GM23338 (cell line): ENCODE data around the gene CDHR5. TPM values are rescaled to one million over a fixed set of nuclear protein-coding genes. Genes with fewer than 3 reads are reported as not detected.

ENCODE experiments used
- ATAC-seq: fragments of 200-7000 bp; cut with Tn5 transposase; 3 replicates; pipeline ENCODE4 v1.9.1; 2020
- DNase-seq: peaks from one replicate; pipeline ENCODE4 v3.0.0-alpha.2; 2015; ENCODE audit warnings: low spot score
- H2AFZ ChIP-seq: fragments of 200-600 bp; sonication (generic); 2 replicates; pipeline ENCODE4 v1.8.0; 2016; ENCODE audit warnings: antibody characterized with exemption, mild to moderate bottlenecking, moderate library complexity
- H3F3A ChIP-seq: fragments of 200-600 bp; sonication (generic); replicated peaks from 2 replicates; pipeline ENCODE4 v1.8.0; 2017; ENCODE audit warnings: antibody characterized with exemption, mixed run types, low read depth
- H3K27ac ChIP-seq: fragments of 200-600 bp; sonication (generic); 2 replicates; pipeline ENCODE4 v1.6.1; 2016; ENCODE audit warnings: low read depth
- H3K27me3 ChIP-seq: fragments of 200-600 bp; sonication (generic); 2 replicates; pipeline ENCODE4 v1.8.0; 2016; ENCODE audit warnings: mild to moderate bottlenecking, mixed run types, moderate library complexity; ENCODE audit not compliant: insufficient read depth
- H3K36me3 ChIP-seq: fragments of 200-600 bp; sonication (generic); 2 replicates; pipeline ENCODE4 v1.8.0; 2016; ENCODE audit warnings: mild to moderate bottlenecking; ENCODE audit not compliant: insufficient read depth
- H3K4me1 ChIP-seq: fragments of 200-600 bp; sonication (generic); 2 replicates; pipeline ENCODE4 v1.8.0; 2016; ENCODE audit warnings: mild to moderate bottlenecking, moderate library complexity; ENCODE audit not compliant: insufficient read depth
- H3K4me2 ChIP-seq: fragments of 200-600 bp; sonication (generic); 2 replicates; pipeline ENCODE4 v1.7.1; 2017; ENCODE audit warnings: mixed run types
- H3K4me3 ChIP-seq: fragments of 200-600 bp; sonication (generic); 2 replicates; pipeline ENCODE4 v1.6.1; 2016; ENCODE audit warnings: mixed run types
- H3K79me2 ChIP-seq: fragments of 200-600 bp; sonication (generic); replicated peaks from 2 replicates; pipeline ENCODE4 v1.8.0; 2017; ENCODE audit warnings: mild to moderate bottlenecking; ENCODE audit not compliant: insufficient read depth
- H3K9me2 ChIP-seq: fragments of 200-600 bp; sonication (generic); 2 replicates; pipeline ENCODE4 v1.8.0; 2017; ENCODE audit not compliant: insufficient read depth
- H4K20me1 ChIP-seq: fragments of 200-600 bp; sonication (generic); replicated peaks from 2 replicates; pipeline ENCODE4 v1.8.0; 2017; ENCODE audit warnings: mild to moderate bottlenecking; ENCODE audit not compliant: insufficient read depth
- H3K27ac Mint-ChIP-seq: 2 replicates; pipeline ENCODE4 v1.8.0; 2020; ENCODE audit warnings: inconsistent platforms, mild to moderate bottlenecking, moderate library complexity, mixed read lengths
- H3K27me3 Mint-ChIP-seq: 3 replicates; pipeline ENCODE4 v1.8.0; 2022; ENCODE audit warnings: low read depth, mild to moderate bottlenecking, moderate library complexity, mixed read lengths, inconsistent platforms; ENCODE audit not compliant: insufficient read depth, poor library complexity
- H3K36me3 Mint-ChIP-seq: 3 replicates; pipeline ENCODE4 v1.8.0; 2021; ENCODE audit warnings: low read depth, mild to moderate bottlenecking, inconsistent platforms, moderate library complexity, mixed read lengths
- H3K4me1 Mint-ChIP-seq: 3 replicates; pipeline ENCODE4 v1.8.0; 2020; ENCODE audit warnings: mild to moderate bottlenecking, inconsistent platforms, mixed read lengths
- H3K4me3 Mint-ChIP-seq: 3 replicates; pipeline ENCODE4 v1.8.0; 2021; ENCODE audit warnings: moderate library complexity, mild to moderate bottlenecking, inconsistent platforms, mixed read lengths
- H3K9me3 Mint-ChIP-seq: 3 replicates; pipeline ENCODE4 v1.8.0; 2020; ENCODE audit warnings: moderate library complexity, mild to moderate bottlenecking, inconsistent platforms, mixed read lengths
- CREB1 ChIP-seq: fragments of 250-450 bp; sonication (Bioruptor Pico); IDR thresholded peaks from 2 replicates; pipeline ENCODE4 v1.5.0; 2020; ENCODE audit warnings: low read depth, mild to moderate bottlenecking, moderate library complexity
- CTCF ChIP-seq, 2 experiments: fragments of 200-600 bp in 1 of 2; sonication (generic) in 1 of 2; conservative IDR thresholded peaks; 2 replicates each; pipeline versions ENCODE4 v1.5.1 to v1.6.1; 2016 to 2017; ENCODE audit warnings: antibody characterized with exemption in 2 of 2, low read depth in 2 of 2, mild to moderate bottlenecking in 2 of 2, moderate library complexity in 1 of 2
- ETS1 ChIP-seq: IDR thresholded peaks from 2 replicates; pipeline ENCODE4 v1.6.1; 2016; ENCODE audit warnings: antibody characterized with exemption
- EZH2 ChIP-seq: fragments of 200-600 bp; sonication (generic); IDR thresholded peaks from one replicate; pipeline ENCODE4 v1.8.0; 2017; ENCODE audit warnings: antibody characterized with exemption, mild to moderate bottlenecking, low read depth; ENCODE audit not compliant: unreplicated experiment
- EZH2phosphoT487 ChIP-seq: fragments of 200-600 bp; sonication (generic); IDR thresholded peaks from one replicate; pipeline ENCODE4 v1.8.1; 2018; ENCODE audit warnings: antibody characterized with exemption; ENCODE audit not compliant: unreplicated experiment
- JUNB ChIP-seq: IDR thresholded peaks from one replicate; pipeline ENCODE4 v1.6.1; 2016; ENCODE audit warnings: antibody characterized with exemption; ENCODE audit not compliant: unreplicated experiment
- POLR2AphosphoS5 ChIP-seq: IDR thresholded peaks from 2 replicates; pipeline ENCODE4 v1.6.1; 2016; ENCODE audit warnings: antibody characterized with exemption, low read depth
- STAT1 ChIP-seq: IDR thresholded peaks from one replicate; pipeline ENCODE4 v1.6.1; 2016; ENCODE audit warnings: antibody characterized with exemption; ENCODE audit not compliant: unreplicated experiment
- ZNF114 ChIP-seq: fragments of 250-450 bp; sonication (Bioruptor Pico); IDR thresholded peaks from 2 replicates; pipeline ENCODE4 v1.5.0; 2020; ENCODE audit warnings: mild to moderate bottlenecking, moderate library complexity
- polyA plus RNA-seq: library from polyadenylated mRNA; unstranded; fragments of >200 nt; fragmentation: Nextera tagmentation; extraction: Ambion mirVana; gene quantifications from 2 replicates; pipeline ENCODE4 v1.2.1, GENCODE V29; 2016
- total RNA-seq: library from RNA; depleted of rRNA; stranded (reverse); fragments of >200 nt; shearing (Covaris generic); gene quantifications from 2 replicates; pipeline ENCODE4 v1.2.3, GENCODE V29; 2014
- TF ChIP-seq, protein P1 (sequence below): IDR thresholded peaks from one replicate; pipeline ENCODE4 v1.6.1; 2018; ENCODE audit warnings: antibody characterized with exemption; ENCODE audit not compliant: unreplicated experiment
- TF ChIP-seq, protein P2 (sequence below): fragments of 250-450 bp; sonication (Bioruptor Pico); IDR thresholded peaks from 2 replicates; pipeline ENCODE4 v1.5.0; 2020; ENCODE audit warnings: mild to moderate bottlenecking, moderate library complexity

Gene CDHR5
- total and polyA plus RNA-seq, 2 experiments from 2014 or later: not detected

GRCh38 chr11:610146-610801 is 14.5 kb downstream of the CDHR5 start:
- no peak overlapping the region for H2AFZ ChIP-seq
- H4K20me1 ChIP-seq: peaks cover 18% of the 10 kb centered on the region; the same call in 1 of the 2 replicates
- peaks cover 4% of the 10 kb centered on the region; the same call in 1 of the 2 replicates for H3K4me1 ChIP-seq
- Mint-ChIP-seq H3K4me1 (peaks cover 5% of the 10 kb centered on the region), H3K4me3 (no peak overlapping the region), H3K27ac (no peak overlapping the region), H3K36me3 (peaks cover 41% of the 10 kb centered on the region), H3K9me3 (no peaks in the 10 kb centered on the region), H3K27me3 (peaks cover 9% of the 10 kb centered on the region)
- no peaks in the 10 kb centered on the region for H3K27me3 ChIP-seq
- no peaks in the 10 kb centered on the region for H3K79me2 ChIP-seq
- no peak overlapping the region for H3K4me2 ChIP-seq
- H3K9me2 ChIP-seq: no peaks in the 10 kb centered on the region
- ATAC-seq: no peak
- H3K4me3 ChIP-seq: no peak overlapping the region
- H3F3A ChIP-seq: peaks cover 33% of the 10 kb centered on the region
- DNase-seq: no peak
- TF ChIP-seq ETS1 (no peak), ZNF114 (CRISPR knock-in tag) (no peak), STAT1 (no peak), CTCF (conservative IDR thresholded peaks at IDR 0.05; ENCODE audit: low read depth in 2 of 2) (no peak), POLR2AphosphoS5 (no peak), EZH2 (no peak), EZH2phosphoT487 (no peak), CREB1 (no peak), JUNB (no peak)
- TF ChIP-seq, protein P1, sequence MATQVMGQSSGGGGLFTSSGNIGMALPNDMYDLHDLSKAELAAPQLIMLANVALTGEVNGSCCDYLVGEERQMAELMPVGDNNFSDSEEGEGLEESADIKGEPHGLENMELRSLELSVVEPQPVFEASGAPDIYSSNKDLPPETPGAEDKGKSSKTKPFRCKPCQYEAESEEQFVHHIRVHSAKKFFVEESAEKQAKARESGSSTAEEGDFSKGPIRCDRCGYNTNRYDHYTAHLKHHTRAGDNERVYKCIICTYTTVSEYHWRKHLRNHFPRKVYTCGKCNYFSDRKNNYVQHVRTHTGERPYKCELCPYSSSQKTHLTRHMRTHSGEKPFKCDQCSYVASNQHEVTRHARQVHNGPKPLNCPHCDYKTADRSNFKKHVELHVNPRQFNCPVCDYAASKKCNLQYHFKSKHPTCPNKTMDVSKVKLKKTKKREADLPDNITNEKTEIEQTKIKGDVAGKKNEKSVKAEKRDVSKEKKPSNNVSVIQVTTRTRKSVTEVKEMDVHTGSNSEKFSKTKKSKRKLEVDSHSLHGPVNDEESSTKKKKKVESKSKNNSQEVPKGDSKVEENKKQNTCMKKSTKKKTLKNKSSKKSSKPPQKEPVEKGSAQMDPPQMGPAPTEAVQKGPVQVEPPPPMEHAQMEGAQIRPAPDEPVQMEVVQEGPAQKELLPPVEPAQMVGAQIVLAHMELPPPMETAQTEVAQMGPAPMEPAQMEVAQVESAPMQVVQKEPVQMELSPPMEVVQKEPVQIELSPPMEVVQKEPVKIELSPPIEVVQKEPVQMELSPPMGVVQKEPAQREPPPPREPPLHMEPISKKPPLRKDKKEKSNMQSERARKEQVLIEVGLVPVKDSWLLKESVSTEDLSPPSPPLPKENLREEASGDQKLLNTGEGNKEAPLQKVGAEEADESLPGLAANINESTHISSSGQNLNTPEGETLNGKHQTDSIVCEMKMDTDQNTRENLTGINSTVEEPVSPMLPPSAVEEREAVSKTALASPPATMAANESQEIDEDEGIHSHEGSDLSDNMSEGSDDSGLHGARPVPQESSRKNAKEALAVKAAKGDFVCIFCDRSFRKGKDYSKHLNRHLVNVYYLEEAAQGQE: no peak
- TF ChIP-seq, protein P2, sequence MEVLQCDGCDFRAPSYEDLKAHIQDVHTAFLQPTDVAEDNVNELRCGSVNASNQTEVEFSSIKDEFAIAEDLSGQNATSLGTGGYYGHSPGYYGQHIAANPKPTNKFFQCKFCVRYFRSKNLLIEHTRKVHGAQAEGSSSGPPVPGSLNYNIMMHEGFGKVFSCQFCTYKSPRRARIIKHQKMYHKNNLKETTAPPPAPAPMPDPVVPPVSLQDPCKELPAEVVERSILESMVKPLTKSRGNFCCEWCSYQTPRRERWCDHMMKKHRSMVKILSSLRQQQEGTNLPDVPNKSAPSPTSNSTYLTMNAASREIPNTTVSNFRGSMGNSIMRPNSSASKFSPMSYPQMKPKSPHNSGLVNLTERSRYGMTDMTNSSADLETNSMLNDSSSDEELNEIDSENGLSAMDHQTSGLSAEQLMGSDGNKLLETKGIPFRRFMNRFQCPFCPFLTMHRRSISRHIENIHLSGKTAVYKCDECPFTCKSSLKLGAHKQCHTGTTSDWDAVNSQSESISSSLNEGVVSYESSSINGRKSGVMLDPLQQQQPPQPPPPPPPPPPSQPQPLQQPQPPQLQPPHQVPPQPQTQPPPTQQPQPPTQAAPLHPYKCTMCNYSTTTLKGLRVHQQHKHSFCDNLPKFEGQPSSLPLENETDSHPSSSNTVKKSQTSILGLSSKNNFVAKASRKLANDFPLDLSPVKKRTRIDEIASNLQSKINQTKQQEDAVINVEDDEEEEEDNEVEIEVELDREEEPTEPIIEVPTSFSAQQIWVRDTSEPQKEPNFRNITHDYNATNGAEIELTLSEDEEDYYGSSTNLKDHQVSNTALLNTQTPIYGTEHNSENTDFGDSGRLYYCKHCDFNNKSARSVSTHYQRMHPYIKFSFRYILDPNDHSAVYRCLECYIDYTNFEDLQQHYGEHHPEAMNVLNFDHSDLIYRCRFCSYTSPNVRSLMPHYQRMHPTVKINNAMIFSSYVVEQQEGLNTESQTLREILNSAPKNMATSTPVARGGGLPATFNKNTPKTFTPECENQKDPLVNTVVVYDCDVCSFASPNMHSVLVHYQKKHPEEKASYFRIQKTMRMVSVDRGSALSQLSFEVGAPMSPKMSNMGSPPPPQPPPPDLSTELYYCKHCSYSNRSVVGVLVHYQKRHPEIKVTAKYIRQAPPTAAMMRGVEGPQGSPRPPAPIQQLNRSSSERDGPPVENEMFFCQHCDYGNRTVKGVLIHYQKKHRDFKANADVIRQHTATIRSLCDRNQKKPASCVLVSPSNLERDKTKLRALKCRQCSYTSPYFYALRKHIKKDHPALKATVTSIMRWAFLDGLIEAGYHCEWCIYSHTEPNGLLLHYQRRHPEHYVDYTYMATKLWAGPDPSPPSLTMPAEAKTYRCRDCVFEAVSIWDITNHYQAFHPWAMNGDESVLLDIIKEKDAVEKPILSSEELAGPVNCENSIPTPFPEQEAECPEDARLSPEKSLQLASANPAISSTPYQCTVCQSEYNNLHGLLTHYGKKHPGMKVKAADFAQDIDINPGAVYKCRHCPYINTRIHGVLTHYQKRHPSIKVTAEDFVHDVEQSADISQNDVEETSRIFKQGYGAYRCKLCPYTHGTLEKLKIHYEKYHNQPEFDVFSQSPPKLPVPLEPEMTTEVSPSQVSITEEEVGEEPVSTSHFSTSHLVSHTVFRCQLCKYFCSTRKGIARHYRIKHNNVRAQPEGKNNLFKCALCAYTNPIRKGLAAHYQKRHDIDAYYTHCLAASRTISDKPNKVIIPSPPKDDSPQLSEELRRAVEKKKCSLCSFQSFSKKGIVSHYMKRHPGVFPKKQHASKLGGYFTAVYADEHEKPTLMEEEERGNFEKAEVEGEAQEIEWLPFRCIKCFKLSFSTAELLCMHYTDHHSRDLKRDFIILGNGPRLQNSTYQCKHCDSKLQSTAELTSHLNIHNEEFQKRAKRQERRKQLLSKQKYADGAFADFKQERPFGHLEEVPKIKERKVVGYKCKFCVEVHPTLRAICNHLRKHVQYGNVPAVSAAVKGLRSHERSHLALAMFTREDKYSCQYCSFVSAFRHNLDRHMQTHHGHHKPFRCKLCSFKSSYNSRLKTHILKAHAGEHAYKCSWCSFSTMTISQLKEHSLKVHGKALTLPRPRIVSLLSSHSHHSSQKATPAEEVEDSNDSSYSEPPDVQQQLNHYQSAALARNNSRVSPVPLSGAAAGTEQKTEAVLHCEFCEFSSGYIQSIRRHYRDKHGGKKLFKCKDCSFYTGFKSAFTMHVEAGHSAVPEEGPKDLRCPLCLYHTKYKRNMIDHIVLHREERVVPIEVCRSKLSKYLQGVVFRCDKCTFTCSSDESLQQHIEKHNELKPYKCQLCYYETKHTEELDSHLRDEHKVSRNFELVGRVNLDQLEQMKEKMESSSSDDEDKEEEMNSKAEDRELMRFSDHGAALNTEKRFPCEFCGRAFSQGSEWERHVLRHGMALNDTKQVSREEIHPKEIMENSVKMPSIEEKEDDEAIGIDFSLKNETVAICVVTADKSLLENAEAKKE (CRISPR knock-in tag): no peak
- H3K27ac ChIP-seq: no peak overlapping the region
- 0 out of 2 replicates have a peak, but pooled peaks cover 7% of the 10 kb centered on the region for H3K36me3 ChIP-seq
